H1 (cell line): ENCODE measurements around the gene COL4A1. TPM values are rescaled to one million over a fixed set of nuclear protein-coding genes. Genes with fewer than 3 reads are reported as not detected.

Source experiments
- CTCF ChIA-PET: fragments of 300-600 bp; sonication (Branson Sonifier 250); formaldehyde crosslinking; loops from one replicate; lab custom pipeline; 2021; ENCODE audit not compliant: partially characterized antibody; lab: Charles Lee
- POLR2A ChIA-PET: fragments of 300-600 bp; sonication (Branson Sonifier 250); formaldehyde crosslinking; loops from one replicate; lab custom pipeline; 2021; ENCODE audit warnings: inconsistent platforms; ENCODE audit not compliant: partially characterized antibody; lab: Charles Lee
- DNase-seq, 2 experiments: peaks; one replicate each; pipeline versions ENCODE4 v3.0.0 to v3.0.0-alpha.2; 2010 to 2022; ENCODE audit warnings: low spot score in 2 of 2, low read depth in 1 of 2, mixed read lengths in 1 of 2
- FAIRE-seq: peaks from 2 replicates; lab custom pipeline; 2011; peaks lifted over from hg19 to GRCh38; lab: Jason Lieb, UNC
- H2AFZ ChIP-seq: 2 replicates; pipeline ENCODE4 v1.8.1; 2012; ENCODE audit warnings: low read length, inconsistent platforms
- H2AK5ac ChIP-seq: 2 replicates; pipeline ENCODE4 v1.6.1; 2013; ENCODE audit warnings: low read depth, low read length
- H2BK120ac ChIP-seq: replicated peaks from 2 replicates; pipeline ENCODE3; 2013; ENCODE audit warnings: low read depth, low read length, inconsistent platforms
- H2BK12ac ChIP-seq: 2 replicates; pipeline ENCODE4 v1.6.1; 2013; ENCODE audit warnings: low read depth, low read length
- H2BK15ac ChIP-seq: 2 replicates; pipeline ENCODE4 v1.6.1; 2013; ENCODE audit warnings: low read length
- H2BK20ac ChIP-seq: 2 replicates; pipeline ENCODE4 v1.6.1; 2013; ENCODE audit warnings: low read length
- H2BK5ac ChIP-seq: 2 replicates; pipeline ENCODE4 v1.6.1; 2013; ENCODE audit warnings: low read depth, low read length
- H3K14ac ChIP-seq: 2 replicates; pipeline ENCODE4 v1.6.1; 2013; ENCODE audit warnings: inconsistent platforms; ENCODE audit not compliant: insufficient read length
- H3K18ac ChIP-seq: 2 replicates; pipeline ENCODE4 v1.6.1; 2013; ENCODE audit warnings: low read length; ENCODE audit errors: extremely low read depth
- H3K23ac ChIP-seq: 2 replicates; pipeline ENCODE4 v1.6.1; 2013; ENCODE audit warnings: inconsistent platforms; ENCODE audit not compliant: insufficient read length
- H3K23me2 ChIP-seq: 2 replicates; pipeline ENCODE4 v1.6.1; 2013; ENCODE audit warnings: low read depth, low read length
- H3K27ac ChIP-seq: 2 replicates; pipeline ENCODE4 v1.6.1; 2011; ENCODE audit warnings: low read depth, low read length, inconsistent platforms
- H3K27me3 ChIP-seq, 4 experiments: replicated peaks in 1 of 4; 1 replicate in 1 of 4; 2 replicates in 3 of 4; pipeline versions ENCODE4 v1.6.1 to v1.8.1; 2011 to 2013; ENCODE audit warnings: low read length in 3 of 4, mild to moderate bottlenecking in 3 of 4, inconsistent platforms in 2 of 4, mixed read lengths in 2 of 4, moderate library complexity in 1 of 4; ENCODE audit not compliant: control insufficient read depth in 3 of 4, insufficient read depth in 3 of 4; ENCODE audit errors: extremely low read depth in 1 of 4
- H3K36me3 ChIP-seq, 4 experiments: 2 replicates each; pipeline versions ENCODE4 v1.6.1 to v1.8.1; 2011 to 2013; ENCODE audit warnings: mild to moderate bottlenecking in 4 of 4, low read length in 3 of 4, moderate library complexity in 2 of 4, control low read depth in 1 of 4, inconsistent platforms in 1 of 4; ENCODE audit not compliant: insufficient read depth in 4 of 4, control insufficient read depth in 2 of 4
- H3K4ac ChIP-seq: replicated peaks from 2 replicates; pipeline ENCODE3; 2013; ENCODE audit warnings: low read length, low read depth, mixed read lengths, inconsistent platforms; ENCODE audit not compliant: insufficient read length
- H3K4me1 ChIP-seq, 4 experiments: replicated peaks in 1 of 4; 1 replicate in 1 of 4; 2 replicates in 3 of 4; pipeline versions ENCODE4 v1.6.1 to v1.8.1; 2011 to 2013; ENCODE audit warnings: low read length in 3 of 4, inconsistent platforms in 2 of 4, mixed read lengths in 1 of 4; ENCODE audit not compliant: insufficient read depth in 4 of 4, control insufficient read depth in 3 of 4
- H3K4me2 ChIP-seq, 2 experiments: 2 replicates each; pipeline versions ENCODE4 v1.6.1 to v1.8.1; 2011 to 2013; ENCODE audit warnings: low read depth in 2 of 2, low read length in 2 of 2, control low read depth in 1 of 2, inconsistent platforms in 1 of 2, mild to moderate bottlenecking in 1 of 2; ENCODE audit not compliant: insufficient read depth in 1 of 2
- H3K4me3 ChIP-seq, 4 experiments: fragments of 200-600, 300-600 bp in 1 of 4; sonication (generic), shearing (Covaris generic), sonication (Bioruptor Twin) in 1 of 4; 2 replicates each; pipeline versions ENCODE4 v1.5.1 to v1.8.1; 2011 to 2016; ENCODE audit warnings: low read length in 4 of 4, low read depth in 3 of 4, control low read depth in 2 of 4, inconsistent platforms in 2 of 4, mild to moderate bottlenecking in 2 of 4, mixed read lengths in 1 of 4, moderate library complexity in 1 of 4; ENCODE audit not compliant: insufficient read depth in 2 of 4; ENCODE audit errors: extremely low read depth in 1 of 4
- H3K56ac ChIP-seq: replicated peaks from 2 replicates; pipeline ENCODE3; 2013; ENCODE audit warnings: low read depth, mild to moderate bottlenecking, mixed read lengths, low read length, inconsistent platforms; ENCODE audit not compliant: insufficient read length
- H3K79me1 ChIP-seq: 2 replicates; pipeline ENCODE4 v1.6.1; 2013; ENCODE audit warnings: low read depth, low read length, control low read depth
- H3K79me2 ChIP-seq, 2 experiments: 2 replicates each; pipeline versions ENCODE4 v1.6.1 to v1.8.1; 2012 to 2013; ENCODE audit warnings: low read length in 2 of 2, mild to moderate bottlenecking in 2 of 2, inconsistent platforms in 1 of 2; ENCODE audit not compliant: insufficient read depth in 2 of 2, control insufficient read depth in 1 of 2
- H3K9ac ChIP-seq, 4 experiments: replicated peaks in 1 of 4; 1 replicate in 1 of 4; 2 replicates in 3 of 4; pipeline versions ENCODE4 v1.6.1 to v1.8.1; 2011 to 2013; ENCODE audit warnings: low read depth in 3 of 4, low read length in 3 of 4, control low read depth in 2 of 4, mild to moderate bottlenecking in 2 of 4, moderate library complexity in 2 of 4, inconsistent platforms in 1 of 4; ENCODE audit errors: extremely low read depth in 1 of 4
- H3K9me3 ChIP-seq, 2 experiments: 2 replicates each; pipeline versions ENCODE4 v1.6.1 to v1.8.1; 2012 to 2013; ENCODE audit warnings: mild to moderate bottlenecking in 2 of 2, moderate library complexity in 2 of 2, control low read depth in 1 of 2, inconsistent platforms in 1 of 2, low read depth in 1 of 2, low read length in 1 of 2, mixed read lengths in 1 of 2; ENCODE audit not compliant: insufficient read depth in 2 of 2
- H4K20me1 ChIP-seq, 2 experiments: replicated peaks in 1 of 2; 2 replicates each; pipeline versions ENCODE3 to v1.8.1; 2011 to 2013; ENCODE audit warnings: inconsistent platforms in 2 of 2, low read length in 2 of 2, mild to moderate bottlenecking in 1 of 2; ENCODE audit not compliant: insufficient read depth in 2 of 2, control insufficient read depth in 1 of 2
- H4K5ac ChIP-seq: 2 replicates; pipeline ENCODE4 v1.6.1; 2013; ENCODE audit warnings: low read length, low read depth, mixed read lengths, inconsistent platforms; ENCODE audit not compliant: insufficient read length
- H4K8ac ChIP-seq: 2 replicates; pipeline ENCODE4 v1.8.0; 2013; ENCODE audit warnings: mild to moderate bottlenecking, moderate library complexity, low read length, inconsistent platforms; ENCODE audit not compliant: insufficient read depth; ENCODE audit errors: extremely low read depth
- H4K91ac ChIP-seq: replicated peaks from 2 replicates; pipeline ENCODE3; 2013; ENCODE audit warnings: low read length, mixed read lengths, inconsistent platforms; ENCODE audit not compliant: insufficient read length
- RAD21 ChIP-seq, 2 experiments: IDR thresholded peaks in 1 of 2; conservative IDR thresholded peaks in 1 of 2; 2 replicates each; pipeline ENCODE4 v1.6.1; 2011; ENCODE audit warnings: low read depth in 2 of 2, low read length in 2 of 2, improper control_type of control experiment in 1 of 2, inconsistent platforms in 1 of 2, mild to moderate bottlenecking in 1 of 2, moderate library complexity in 1 of 2
- WGBS, 2 experiments: shearing (Covaris generic) in 1 of 2; methylation state at CpG; one replicate each; pipeline versions ENCODE4 v1.1.6 to v1.1.7; 2013 to 2015; ENCODE audit warnings: low lambda C conversion rate in 2 of 2, mixed read lengths in 2 of 2, inconsistent platforms in 1 of 2, low coverage in 1 of 2, missing lambda C conversion rate in 1 of 2; ENCODE audit not compliant: insufficient replicate concordance in 2 of 2, insufficient coverage in 1 of 2, insufficient read length in 1 of 2; ENCODE audit errors: extremely low coverage in 1 of 2, missing lambda C conversion rate in 1 of 2; 5-methylcytosine and 5-hydroxymethylcytosine counted together
- polyA plus RNA-seq, 7 experiments: library from polyadenylated mRNA; depleted of rRNA in 3 of 7; stranded (reverse) in 5 of 7; unstranded in 2 of 7; fragments of >200 nt in 5 of 7; fragments of 200-250 nt in 2 of 7; gene quantifications; 1 replicate in 5 of 7; 2 replicates in 1 of 7; 4 replicates in 1 of 7; pipeline versions ENCODE4 v1.2.1 to v1.2.3, GENCODE V29; 2011 to 2013; ENCODE audit warnings: missing spikeins in 2 of 7, mixed read lengths in 2 of 7
- total RNA-seq: library from RNA; stranded (reverse); fragmentation: NEBNext Ultra II Directional; extraction: Animal tissue kit (Norgen Biotek cat#: 25700); gene quantifications from 2 replicates; pipeline ENCODE4 v1.2.1, GENCODE V29; 2021
- TF ChIP-seq, protein P1 (sequence below): IDR thresholded peaks from 2 replicates; pipeline ENCODE4 v1.6.1; 2012; ENCODE audit warnings: inconsistent platforms

COL4A1 gene
- total and polyA plus RNA-seq, 2 of the 8 experiments (the other 6 are each of a cell fraction or from before 2014, with no cell fraction given): 30.7 to 82.0 TPM

DNA sequence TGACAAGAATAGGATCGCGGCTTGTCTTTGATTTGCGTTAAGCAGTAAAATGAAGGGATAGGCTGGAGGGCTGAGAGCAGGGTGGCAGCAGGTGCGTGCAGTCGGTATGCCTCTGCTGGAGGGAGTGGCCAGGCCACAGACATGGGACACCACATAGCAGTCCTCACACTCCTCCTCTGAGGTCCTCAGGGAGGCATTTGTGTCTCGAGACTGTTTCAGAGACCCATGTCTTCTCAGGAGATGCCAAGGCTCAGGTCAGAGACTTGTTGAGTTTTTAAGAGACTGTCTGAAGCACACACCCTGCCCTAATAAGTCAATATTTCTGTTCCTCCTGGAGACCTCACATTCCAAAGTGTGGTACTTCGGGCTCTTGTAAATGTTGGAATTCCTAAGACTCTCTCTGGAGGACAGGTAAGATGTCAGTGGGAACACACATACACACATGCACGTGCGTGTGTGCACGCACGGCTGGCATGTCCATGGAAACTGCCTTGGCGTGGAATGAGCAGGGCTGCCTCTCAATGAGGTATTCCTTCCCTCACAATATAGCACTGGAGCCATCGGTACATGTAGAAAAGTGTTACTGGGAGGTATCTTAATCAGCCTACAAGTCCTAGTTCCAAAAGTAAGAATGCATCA, 46.5 kb upstream of the COL4A1 start:
- Histone ChIP-seq H4K20me1 (peaks cover 6% of the 10 kb centered on the region in 2 experiments), H3K23me2 (no peaks in the 10 kb centered on the region), H3K4ac (no peak overlapping the region), H4K8ac (no peak overlapping the region), H3K27ac (no peak overlapping the region), H2AK5ac (no peak overlapping the region; the same call in 1 of the 2 replicates), H3K56ac (no peak overlapping the region), H4K91ac (no peak overlapping the region), H3K9ac (no peak overlapping the region), H2AFZ (no peak overlapping the region), H4K5ac (no peak overlapping the region), H2BK120ac (no peak overlapping the region), H2BK5ac (no peak overlapping the region), H2BK12ac (no peak overlapping the region), H3K18ac (no peak overlapping the region), H3K9me3 (no peaks in the 10 kb centered on the region), H3K36me3 (peaks cover 0 to 4% (median 1%) of the 10 kb centered on the region in 4 experiments; a peak in 3 of 8 replicates), H3K4me3 (no peak overlapping the region), H2BK15ac (no peak overlapping the region), H3K27me3 (no peaks in the 10 kb centered on the region), H3K4me2 (no peak overlapping the region), H3K79me1 (peaks cover 12% of the 10 kb centered on the region), H3K79me2 (peaks cover 0 to 10% of the 10 kb centered on the region in 2 experiments; a peak in 1 of 4 replicates), H3K14ac (no peak overlapping the region), H3K23ac (no peak overlapping the region), H2BK20ac (no peak overlapping the region), H3K4me1 (peaks cover 3 to 17% (median 10%) of the 10 kb centered on the region in 4 experiments; a peak in 6 of 7 replicates)
- CTCF ChIA-PET: interaction anchor here (0.6 to 3.2 kb wide), 23 partner anchors 9 to 196 kb away, joined by 3 to 36 read pairs (median 5); no protein-coding TSS in a partner anchor
- POLR2A ChIA-PET: interaction anchor here (1.2 to 2.6 kb wide), 2 partner anchors 45 to 46 kb away, joined by 3 to 7 read pairs; partner anchors contain the start of genes COL4A1 and COL4A2
- TF ChIP-seq, protein P1, sequence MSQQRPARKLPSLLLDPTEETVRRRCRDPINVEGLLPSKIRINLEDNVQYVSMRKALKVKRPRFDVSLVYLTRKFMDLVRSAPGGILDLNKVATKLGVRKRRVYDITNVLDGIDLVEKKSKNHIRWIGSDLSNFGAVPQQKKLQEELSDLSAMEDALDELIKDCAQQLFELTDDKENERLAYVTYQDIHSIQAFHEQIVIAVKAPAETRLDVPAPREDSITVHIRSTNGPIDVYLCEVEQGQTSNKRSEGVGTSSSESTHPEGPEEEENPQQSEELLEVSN: no peak
- TF ChIP-seq RAD21 (IDR thresholded peaks at IDR 0.05 in 1 of 2, conservative IDR thresholded peaks at IDR 0.05 in 1 of 2; ENCODE audit: low read depth in 2 of 2, low read length in 2 of 2): no peak
- DNase-seq (no peak), FAIRE-seq (no peak)
- 94% methylated on average over 13 of the region's 13 CpGs; no CpG with 5 or more reads in 1 of the 2 experiments for WGBS, 2 experiments
